Fibroblast of the aortic adventitia (primary cell): ENCODE data around the gene ZNF511. TPM values are rescaled to one million over a fixed set of nuclear protein-coding genes. Genes with fewer than 3 reads are reported as not detected.

ENCODE experiments used
- DNase-seq: peaks from one replicate; pipeline ENCODE4 v3.0.0-alpha.2; 2010; ENCODE audit warnings: low read depth
- H3K4me3 ChIP-seq: 2 replicates; pipeline ENCODE4 v1.5.1; 2011; ENCODE audit warnings: low read depth, mild to moderate bottlenecking, control low read depth, low read length, moderate library complexity
- total RNA-seq: library from RNA; depleted of rRNA; stranded (reverse); fragments of >200 nt; gene quantifications from 2 replicates; pipeline ENCODE4 v1.2.3, GENCODE V29; 2012; ENCODE audit warnings: low replicate concordance
- TF ChIP-seq, protein P1 (sequence below): IDR thresholded peaks from 2 replicates; pipeline ENCODE4 v1.5.1; 2011; ENCODE audit warnings: mild to moderate bottlenecking, low read length, control low read depth, inconsistent platforms; ENCODE audit not compliant: insufficient read depth

ZNF511 gene
- total RNA-seq, 1 donor = 22.1 TPM

- TF ChIP-seq, protein P1, sequence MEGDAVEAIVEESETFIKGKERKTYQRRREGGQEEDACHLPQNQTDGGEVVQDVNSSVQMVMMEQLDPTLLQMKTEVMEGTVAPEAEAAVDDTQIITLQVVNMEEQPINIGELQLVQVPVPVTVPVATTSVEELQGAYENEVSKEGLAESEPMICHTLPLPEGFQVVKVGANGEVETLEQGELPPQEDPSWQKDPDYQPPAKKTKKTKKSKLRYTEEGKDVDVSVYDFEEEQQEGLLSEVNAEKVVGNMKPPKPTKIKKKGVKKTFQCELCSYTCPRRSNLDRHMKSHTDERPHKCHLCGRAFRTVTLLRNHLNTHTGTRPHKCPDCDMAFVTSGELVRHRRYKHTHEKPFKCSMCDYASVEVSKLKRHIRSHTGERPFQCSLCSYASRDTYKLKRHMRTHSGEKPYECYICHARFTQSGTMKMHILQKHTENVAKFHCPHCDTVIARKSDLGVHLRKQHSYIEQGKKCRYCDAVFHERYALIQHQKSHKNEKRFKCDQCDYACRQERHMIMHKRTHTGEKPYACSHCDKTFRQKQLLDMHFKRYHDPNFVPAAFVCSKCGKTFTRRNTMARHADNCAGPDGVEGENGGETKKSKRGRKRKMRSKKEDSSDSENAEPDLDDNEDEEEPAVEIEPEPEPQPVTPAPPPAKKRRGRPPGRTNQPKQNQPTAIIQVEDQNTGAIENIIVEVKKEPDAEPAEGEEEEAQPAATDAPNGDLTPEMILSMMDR = no peak
- no peak overlapping the region for H3K4me3 ChIP-seq
These were observed 14.9 kb upstream of the ZNF511 start for GRCh38 chr10:133293810-133294119.

GRCh38 chr10:133294189-133294588, 14.5 kb upstream of the ZNF511 start:
- TF ChIP-seq, protein P1 = no peak
- no peak overlapping the region for H3K4me3 ChIP-seq
- no peak for DNase-seq

More at GRCh38 chr10:133293810-133294119, 14.9 kb upstream of the ZNF511 start:
- DNase-seq = no peak

GRCh38 chr10:133295426-133296320, 13.0 kb upstream of the ZNF511 start:
- DNase-seq = no peak
- TF ChIP-seq, protein P1 = no peak
- no peak overlapping the region for H3K4me3 ChIP-seq

DNA sequence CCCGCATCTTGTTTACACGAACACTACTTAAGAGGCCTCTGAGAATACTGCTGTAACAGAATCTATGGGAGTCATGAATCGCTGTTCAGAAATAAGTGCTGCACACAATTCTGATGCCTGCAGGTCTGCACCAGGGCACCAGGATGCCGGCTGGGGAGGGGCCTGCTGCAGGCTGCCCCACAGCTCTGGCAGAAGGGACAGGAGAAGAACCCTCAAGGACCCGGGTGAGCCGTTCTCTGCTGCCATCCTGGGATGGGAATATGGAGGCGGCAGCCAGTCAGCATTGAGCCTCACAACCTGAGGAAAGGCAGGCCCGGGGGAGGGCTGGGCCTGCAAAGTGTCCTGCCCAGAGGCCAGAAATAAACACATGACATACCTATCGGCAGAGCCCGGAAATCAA, 11.2 kb upstream of the ZNF511 start:
- TF ChIP-seq, protein P1 = no peak
- no peak overlapping the region for H3K4me3 ChIP-seq
- no peak for DNase-seq

GRCh38 chr10:133298466-133298865, 10.2 kb upstream of the ZNF511 start:
- no peak overlapping the region for H3K4me3 ChIP-seq
- DNase-seq = no peak
- TF ChIP-seq, protein P1 = no peak

GRCh38 chr10:133299224-133299623, 9.5 kb upstream of the ZNF511 start:
- H3K4me3 ChIP-seq = no peak overlapping the region
- DNase-seq = no peak
- TF ChIP-seq, protein P1 = no peak
